ENCODE results near the gene GSS. TPM values are rescaled to one million over a fixed set of nuclear protein-coding genes. Genes with fewer than 3 reads are reported as not detected.
"Not testable (repeated sequence)": the region's sequence is repeated elsewhere in the genome, so short reads cannot be mapped to it uniquely, and the experiment has no call there.

GSS gene
- total and polyA plus RNA-seq, 2 donors (not counting 1 experiment from before 2014, with no cell fraction given): 55.3 to 71.3 TPM

GRCh38 chr20:34915131-34915530 is 40.5 kb downstream of the GSS start:
- H4K20me1 ChIP-seq (ENCODE audit: control insufficient read depth, extremely low read depth, insufficient read depth, low read length): no peaks in the 10 kb centered on the region
- H3K27me3 ChIP-seq (ENCODE audit: control insufficient read depth, insufficient read depth, low read length): no peaks in the 10 kb centered on the region
- H3K4me1 ChIP-seq (ENCODE audit: control insufficient read depth, extremely low read depth, insufficient read depth, low read length): no peaks in the 10 kb centered on the region
- H2AFZ ChIP-seq (ENCODE audit: low read length): no peak overlapping the region
- no peaks in the 10 kb centered on the region for H3K9me3 ChIP-seq (ENCODE audit: control insufficient read depth, insufficient read depth, low read depth, low read length)
- no peak overlapping the region for H3K27ac ChIP-seq (ENCODE audit: insufficient read depth, low read length)
- peaks cover 11% of the 10 kb centered on the region for H3K36me3 ChIP-seq (ENCODE audit: control insufficient read depth, insufficient read depth, low read length)
- no peak for TF ChIP-seq CTCF (conservative IDR thresholded peaks at IDR 0.05 in 1 of 2, IDR thresholded peaks at IDR 0.05 in 1 of 2; ENCODE audit: low read depth in 1 of 2, low read length in 2 of 2)
- no peak for TF ChIP-seq EZH2 (IDR thresholded peaks at IDR 0.05; ENCODE audit: low read length, missing control alignments)
- H3K4me3 ChIP-seq (replicated peaks in 1 of 4; ENCODE audit: control extremely low read depth in 1 of 4, insufficient read depth in 1 of 4, low read depth in 3 of 4, low read length in 4 of 4): no peak overlapping the region
- no peak for DNase-seq (ENCODE audit: low read depth in 2 of 2)
- H3K4me2 ChIP-seq (ENCODE audit: extremely low read depth, insufficient read depth, low read length): no peak overlapping the region
- no peaks in the 10 kb centered on the region for H3K79me2 ChIP-seq (ENCODE audit: control insufficient read depth, insufficient read depth, low read length)
- no peak overlapping the region for H3K9ac ChIP-seq (ENCODE audit: insufficient read depth, low read length)

- TF ChIP-seq EZH2 (IDR thresholded peaks at IDR 0.05; ENCODE audit: low read length, missing control alignments) (no peak), CTCF (conservative IDR thresholded peaks at IDR 0.05 in 1 of 2, IDR thresholded peaks at IDR 0.05 in 1 of 2; ENCODE audit: low read depth in 1 of 2, low read length in 2 of 2) (no peak)
- peak overlapping the region; percentile 7 for H2AFZ ChIP-seq (ENCODE audit: low read length)
These were observed 47.8 kb downstream of the GSS start for GRCh38 chr20:34907616-34908469.

GRCh38 chr20:34904202-34904621 is 51.4 kb downstream of the GSS start:
- Histone ChIP-seq H3K27ac (ENCODE audit: insufficient read depth, low read length) (no peak overlapping the region), H3K27me3 (ENCODE audit: control insufficient read depth, insufficient read depth, low read length) (no peaks in the 10 kb centered on the region)
- no peak for DNase-seq (ENCODE audit: low read depth in 2 of 2)

More at GRCh38 chr20:34907616-34908469, 47.8 kb downstream of the GSS start:
- Histone ChIP-seq H3K79me2 (ENCODE audit: control insufficient read depth, insufficient read depth, low read length) (no peaks in the 10 kb centered on the region), H3K4me1 (ENCODE audit: control insufficient read depth, extremely low read depth, insufficient read depth, low read length) (peaks cover 12% of the 10 kb centered on the region), H4K20me1 (ENCODE audit: control insufficient read depth, extremely low read depth, insufficient read depth, low read length) (no peaks in the 10 kb centered on the region), H3K27ac (ENCODE audit: insufficient read depth, low read length) (peak overlapping the region; percentile 43), H3K4me3 (replicated peaks in 1 of 4; ENCODE audit: control extremely low read depth in 1 of 4, insufficient read depth in 1 of 4, low read depth in 3 of 4, low read length in 4 of 4) (no peak overlapping the region), H3K9ac (ENCODE audit: insufficient read depth, low read length) (no peak overlapping the region), H3K36me3 (ENCODE audit: control insufficient read depth, insufficient read depth, low read length) (peaks cover 2% of the 10 kb centered on the region), H3K9me3 (ENCODE audit: control insufficient read depth, insufficient read depth, low read depth, low read length) (no peaks in the 10 kb centered on the region), H3K27me3 (ENCODE audit: control insufficient read depth, insufficient read depth, low read length) (no peaks in the 10 kb centered on the region), H3K4me2 (ENCODE audit: extremely low read depth, insufficient read depth, low read length) (no peak overlapping the region)
- peak; percentile 84 to 89 for DNase-seq (ENCODE audit: low read depth in 2 of 2)

GRCh38 chr20:34898731-34899130 is 56.9 kb downstream of the GSS start:
- not testable (repeated sequence) for H3K9ac ChIP-seq (ENCODE audit: insufficient read depth, low read length); H4K20me1 ChIP-seq (ENCODE audit: control insufficient read depth, extremely low read depth, insufficient read depth, low read length); H3K27me3 ChIP-seq (ENCODE audit: control insufficient read depth, insufficient read depth, low read length); H3K4me3 ChIP-seq (replicated peaks in 1 of 4; ENCODE audit: control extremely low read depth in 1 of 4, insufficient read depth in 1 of 4, low read depth in 3 of 4, low read length in 4 of 4); H3K79me2 ChIP-seq (ENCODE audit: control insufficient read depth, insufficient read depth, low read length); H3K9me3 ChIP-seq (ENCODE audit: control insufficient read depth, insufficient read depth, low read depth, low read length); H3K4me1 ChIP-seq (ENCODE audit: control insufficient read depth, extremely low read depth, insufficient read depth, low read length); H3K27ac ChIP-seq (ENCODE audit: insufficient read depth, low read length); DNase-seq (ENCODE audit: low read depth in 2 of 2); H2AFZ ChIP-seq (ENCODE audit: low read length); H3K36me3 ChIP-seq (ENCODE audit: control insufficient read depth, insufficient read depth, low read length); H3K4me2 ChIP-seq (ENCODE audit: extremely low read depth, insufficient read depth, low read length)

More at GRCh38 chr20:34904202-34904621, 51.4 kb downstream of the GSS start:
- no peak overlapping the region for H2AFZ ChIP-seq (ENCODE audit: low read length)
- no peaks in the 10 kb centered on the region for H3K9me3 ChIP-seq (ENCODE audit: control insufficient read depth, insufficient read depth, low read depth, low read length)
- H3K4me1 ChIP-seq (ENCODE audit: control insufficient read depth, extremely low read depth, insufficient read depth, low read length): peaks cover 14% of the 10 kb centered on the region
- TF ChIP-seq EZH2 (IDR thresholded peaks at IDR 0.05; ENCODE audit: low read length, missing control alignments) (no peak), CTCF (conservative IDR thresholded peaks at IDR 0.05 in 1 of 2, IDR thresholded peaks at IDR 0.05 in 1 of 2; ENCODE audit: low read depth in 1 of 2, low read length in 2 of 2) (no peak)
- no peaks in the 10 kb centered on the region for H4K20me1 ChIP-seq (ENCODE audit: control insufficient read depth, extremely low read depth, insufficient read depth, low read length)
- H3K4me2 ChIP-seq (ENCODE audit: extremely low read depth, insufficient read depth, low read length): no peak overlapping the region
- H3K9ac ChIP-seq (ENCODE audit: insufficient read depth, low read length): no peak overlapping the region
- H3K4me3 ChIP-seq (replicated peaks in 1 of 4; ENCODE audit: control extremely low read depth in 1 of 4, insufficient read depth in 1 of 4, low read depth in 3 of 4, low read length in 4 of 4): no peak overlapping the region
- no peaks in the 10 kb centered on the region for H3K36me3 ChIP-seq (ENCODE audit: control insufficient read depth, insufficient read depth, low read length)
- H3K79me2 ChIP-seq (ENCODE audit: control insufficient read depth, insufficient read depth, low read length): no peaks in the 10 kb centered on the region
